GM06990 (cell line): ENCODE data around the gene NEUROG2.
A peak's percentile ranks its signal among the peaks of the same experiment; 100 is the strongest.
"Not testable (repeated sequence)": the region's sequence is repeated elsewhere in the genome, so short reads cannot be mapped to it uniquely, and the experiment has no call there.

ENCODE experiments used
- DNase-seq: peaks from one replicate; pipeline ENCODE4 v3.0.0-alpha.2; 2011; ENCODE audit not compliant: insufficient read length; ENCODE audit errors: extremely low read depth
- H3K27me3 ChIP-seq: replicated peaks from 2 replicates; pipeline ENCODE4 v1.6.0; 2011; ENCODE audit warnings: low read length; ENCODE audit not compliant: control insufficient read depth, insufficient read depth
- H3K36me3 ChIP-seq: 2 replicates; pipeline ENCODE4 v1.5.1; 2011; ENCODE audit warnings: low read length; ENCODE audit not compliant: control insufficient read depth, insufficient read depth
- H3K4me3 ChIP-seq: replicated peaks from 2 replicates; pipeline ENCODE4 v1.5.1; 2011; ENCODE audit warnings: low read depth, mild to moderate bottlenecking, control low read depth, low read length
- CTCF ChIP-seq: IDR thresholded peaks from 2 replicates; pipeline ENCODE4 v1.5.1; 2011; ENCODE audit warnings: low read length, control low read depth, mild to moderate bottlenecking, inconsistent platforms; ENCODE audit not compliant: insufficient read depth, poor library complexity, severe bottlenecking

The NEUROG2 gene

GRCh38 chr4:112523764-112524505, 8.0 kb upstream of the NEUROG2 start:
- peak; percentile 96 for TF ChIP-seq CTCF
- no peaks in the 10 kb centered on the region for H3K36me3 ChIP-seq
- DNase-seq: peak; percentile 87
- no peaks in the 10 kb centered on the region for H3K27me3 ChIP-seq
- H3K4me3 ChIP-seq: peak overlapping the region; percentile 64

GRCh38 chr4:112523008-112523721, 7.2 kb upstream of the NEUROG2 start:
- TF ChIP-seq CTCF: peak; percentile 63
- H3K36me3 ChIP-seq: no peaks in the 10 kb centered on the region
- H3K27me3 ChIP-seq: no peaks in the 10 kb centered on the region

GRCh38 chr4:112522431-112522830, 6.5 kb upstream of the NEUROG2 start:
- not testable (repeated sequence) for H3K27me3 ChIP-seq, DNase-seq, H3K36me3 ChIP-seq
- peak overlapping the region; percentile 64 for H3K4me3 ChIP-seq

More at GRCh38 chr4:112523008-112523721, 7.2 kb upstream of the NEUROG2 start:
- DNase-seq: peak; percentile 85
- H3K4me3 ChIP-seq: peak overlapping the region; percentile 64

- H3K27me3 ChIP-seq: no peaks in the 10 kb centered on the region
These were observed 5.4 kb upstream of the NEUROG2 start for GRCh38 chr4:112521123-112522023.

GRCh38 chr4:112520598-112521122, 4.7 kb upstream of the NEUROG2 start:
- H3K4me3 ChIP-seq: peak overlapping the region; percentile 56
- no peak for DNase-seq
- no peaks in the 10 kb centered on the region for H3K36me3 ChIP-seq
- TF ChIP-seq CTCF: no peak
- H3K27me3 ChIP-seq: no peaks in the 10 kb centered on the region

More at GRCh38 chr4:112521123-112522023, 5.4 kb upstream of the NEUROG2 start:
- DNase-seq: peak; percentile 41
- no peaks in the 10 kb centered on the region for H3K36me3 ChIP-seq
- no peak for TF ChIP-seq CTCF
- peak overlapping the region; percentile 56 for H3K4me3 ChIP-seq
